NCI-H2227 treated with DMSO at 0.1 percent for 48 hours (cell line): Measurements from ENCODE around the gene PPP1R26.
"Not testable (repeated sequence)": the region's sequence is repeated elsewhere in the genome, so short reads cannot be mapped to it uniquely, and the experiment has no call there.

Source experiments
- DNase-seq: peaks from one replicate; lab custom pipeline; 2025; lab: John Stamatoyannopoulos, UW

PPP1R26 gene, protein sequence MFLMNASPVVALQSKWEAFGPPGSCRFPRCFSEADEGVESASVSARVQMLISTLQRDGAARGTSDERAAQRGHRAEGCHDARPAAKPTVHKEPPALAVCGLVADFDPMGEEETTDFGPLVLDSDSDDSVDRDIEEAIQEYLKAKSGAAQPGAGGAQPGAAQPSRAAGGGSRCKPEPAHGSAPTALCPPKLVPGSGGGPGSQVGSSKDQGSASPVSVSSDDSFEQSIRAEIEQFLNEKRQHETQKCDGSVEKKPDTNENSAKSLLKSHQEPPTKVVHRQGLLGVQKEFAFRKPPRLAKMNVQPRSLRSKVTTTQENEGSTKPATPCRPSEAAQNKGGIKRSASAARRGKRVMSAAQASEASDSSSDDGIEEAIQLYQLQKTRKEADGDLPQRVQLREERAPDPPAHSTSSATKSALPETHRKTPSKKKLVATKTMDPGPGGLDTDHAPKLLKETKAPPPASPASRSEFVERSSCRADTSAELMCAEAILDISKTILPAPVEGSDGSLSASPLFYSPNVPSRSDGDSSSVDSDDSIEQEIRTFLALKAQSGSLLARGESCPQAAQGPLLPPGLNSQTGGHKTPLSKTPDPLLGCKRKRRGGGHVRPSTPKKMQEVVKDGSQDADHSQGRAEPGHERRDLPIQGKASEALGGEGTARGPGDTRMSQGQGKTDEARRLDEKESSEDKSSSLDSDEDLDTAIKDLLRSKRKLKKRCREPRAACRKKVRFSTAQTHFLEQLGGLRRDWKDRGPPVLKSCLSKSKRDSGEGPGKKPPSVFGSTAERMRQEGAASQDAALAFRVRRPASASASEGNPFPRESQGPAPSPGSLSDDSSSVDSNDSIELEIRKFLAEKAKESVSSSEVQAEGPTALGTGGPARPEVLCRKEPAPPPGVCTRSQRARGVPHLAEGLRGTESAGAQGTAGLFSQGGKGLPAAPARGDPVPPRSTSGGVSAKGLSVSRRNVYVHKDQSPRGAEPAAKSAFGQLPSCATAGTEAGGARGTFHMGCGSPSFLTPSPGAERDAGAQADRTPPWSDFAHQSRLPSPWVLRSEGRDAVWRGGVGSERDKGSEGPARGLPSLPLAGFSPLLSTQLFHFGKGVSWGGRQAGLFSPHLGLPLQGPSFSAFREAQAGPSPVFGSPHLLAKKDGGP (N-terminal part only)

DNA sequence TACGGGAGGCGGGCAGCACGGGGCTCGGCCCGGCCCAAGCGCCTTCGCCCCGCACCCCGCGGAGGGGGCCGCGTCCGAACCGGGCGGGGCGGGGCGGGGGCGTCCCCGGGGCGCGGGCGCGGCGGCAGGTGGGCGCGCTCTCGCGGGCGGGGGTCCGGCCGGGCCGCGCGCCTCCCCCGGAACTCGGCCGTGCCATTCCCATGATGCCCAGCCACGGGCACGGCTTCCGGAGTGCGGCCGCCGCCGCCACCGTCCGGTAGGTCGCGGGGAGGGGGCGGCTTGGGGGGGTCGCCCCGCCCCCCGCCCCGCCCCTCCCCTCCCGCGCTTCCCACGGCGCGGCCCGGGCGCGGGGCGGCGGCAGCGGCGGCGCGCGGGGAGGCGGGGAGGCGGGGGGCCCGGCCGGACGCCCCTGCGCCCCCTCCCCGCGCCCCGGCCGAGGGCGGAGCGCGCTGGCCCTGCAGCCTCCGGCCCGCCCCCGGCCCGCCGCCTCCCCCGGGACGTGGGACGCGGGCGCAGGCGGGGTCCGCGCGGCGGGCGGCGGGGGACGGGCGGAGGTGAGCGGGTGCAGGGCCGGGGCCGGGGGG, at the start of gene PPP1R26:
TSS of gene PPP1R26 (plus strand) at position 314 of the 584 bp plus-strand sequence. CDS start 4,729 bp downstream, outside the sequence.
- DNase-seq = no peak

DNA sequence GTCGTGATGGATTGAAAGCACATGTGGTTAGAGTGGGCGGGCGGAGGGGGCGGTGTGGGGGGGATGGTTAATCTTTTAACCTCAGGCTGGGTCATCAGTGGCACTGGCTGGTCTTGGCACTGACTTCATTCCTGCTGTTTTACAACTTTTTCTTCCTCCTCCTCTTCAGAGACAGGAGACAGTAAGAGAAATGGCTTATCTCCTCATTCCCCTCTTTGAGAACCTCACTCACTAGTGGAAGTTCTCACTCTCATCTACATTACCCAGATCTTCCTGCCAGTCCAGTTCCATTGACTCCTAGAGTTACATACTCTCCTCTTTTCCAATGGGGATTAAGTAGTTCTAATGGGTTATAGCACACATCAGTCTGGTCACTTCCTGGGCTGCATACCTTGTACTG, 42.3 kb upstream of the PPP1R26 start:
- no peak for DNase-seq

DNA sequence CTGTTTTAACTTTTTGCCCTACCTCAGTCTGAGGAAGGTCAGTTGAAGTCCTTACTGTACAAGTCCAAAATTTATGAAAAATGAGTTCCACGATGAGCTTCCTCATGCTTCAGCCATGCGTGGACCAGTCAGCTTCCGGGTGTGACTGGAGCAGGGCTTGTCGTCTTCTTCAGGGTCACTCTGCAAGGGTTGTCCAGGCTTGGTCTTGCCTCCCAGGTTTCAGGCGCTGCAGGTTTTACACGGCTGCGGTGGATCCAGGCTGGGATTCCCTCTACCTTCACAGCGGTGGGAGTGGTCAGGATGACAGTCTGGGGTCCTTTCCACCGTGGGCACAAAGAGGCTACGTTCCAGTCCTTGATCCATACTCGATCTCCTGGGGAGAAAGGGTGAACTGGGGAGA, 41.9 kb upstream of the PPP1R26 start:
- DNase-seq = not testable (repeated sequence)

DNA sequence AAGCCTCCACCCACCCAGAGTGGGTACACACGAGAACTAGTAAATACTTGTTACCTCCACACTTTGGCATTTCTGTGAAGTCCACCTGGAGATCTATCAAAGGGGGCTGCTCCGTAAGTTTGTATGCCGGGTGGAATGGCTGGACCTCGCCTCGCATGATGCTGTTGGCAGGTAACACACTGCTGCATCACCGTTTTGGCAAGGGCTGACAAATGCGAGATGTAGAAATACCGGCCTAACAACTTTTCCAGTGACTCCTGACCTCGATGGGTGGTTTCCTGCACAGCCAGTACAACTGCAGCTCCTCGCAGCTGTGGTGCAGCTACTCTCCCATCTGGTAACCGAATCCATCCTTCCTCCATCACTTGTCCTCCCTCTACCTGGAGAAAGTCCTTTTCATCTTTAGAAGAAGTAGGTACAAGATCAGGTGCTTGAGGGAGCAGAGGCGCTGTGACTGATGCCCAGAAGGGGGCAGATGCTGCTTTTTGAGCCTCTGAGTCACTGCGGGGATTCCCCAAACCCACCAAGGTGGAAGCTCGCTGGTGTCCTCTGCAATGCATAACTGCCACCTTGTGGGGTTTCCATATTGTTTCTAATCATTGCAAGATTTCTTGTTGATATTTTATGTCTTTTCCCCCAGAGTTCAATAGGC, 40.9 kb upstream of the PPP1R26 start:
- DNase-seq = not testable (repeated sequence)

DNA sequence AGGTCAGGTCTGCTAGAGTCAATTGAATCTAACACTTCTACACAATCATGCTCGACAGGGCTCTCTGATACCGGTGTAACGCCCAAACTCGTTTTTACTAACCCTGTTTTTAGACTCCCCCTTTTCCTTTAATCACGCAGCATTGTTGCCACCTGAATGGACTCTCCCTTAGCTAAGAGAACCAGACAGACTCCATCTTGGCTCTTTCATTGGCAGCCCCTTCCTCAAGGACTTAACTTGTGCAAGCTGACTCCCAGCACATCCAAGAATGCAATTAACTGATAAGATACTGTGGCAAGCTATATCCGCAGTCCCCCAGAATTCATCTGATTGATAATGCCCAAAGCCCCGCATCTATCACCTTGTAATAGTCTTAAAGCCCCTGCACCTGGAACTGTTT, 40.1 kb upstream of the PPP1R26 start:
- not testable (repeated sequence) for DNase-seq

DNA sequence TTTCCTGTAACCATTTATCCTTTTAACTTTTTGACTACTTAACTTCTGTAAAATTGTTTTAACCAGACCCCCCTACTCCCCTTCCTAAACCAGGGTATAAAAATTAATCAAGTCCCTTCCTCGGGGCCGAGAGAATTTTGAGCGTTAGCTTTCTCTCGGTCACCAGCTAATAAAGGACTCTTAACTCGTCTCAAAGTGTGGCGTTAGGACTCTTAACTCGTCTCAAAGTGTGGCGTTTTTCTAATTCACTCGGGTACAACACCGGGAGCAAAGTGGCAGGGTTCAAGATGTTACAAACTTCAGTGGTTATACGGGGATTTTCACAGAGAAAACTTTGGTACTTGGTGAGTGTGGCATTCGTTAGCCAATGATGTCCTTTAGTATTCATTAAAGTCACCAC, 39.7 kb upstream of the PPP1R26 start:
- no peak for DNase-seq

DNA sequence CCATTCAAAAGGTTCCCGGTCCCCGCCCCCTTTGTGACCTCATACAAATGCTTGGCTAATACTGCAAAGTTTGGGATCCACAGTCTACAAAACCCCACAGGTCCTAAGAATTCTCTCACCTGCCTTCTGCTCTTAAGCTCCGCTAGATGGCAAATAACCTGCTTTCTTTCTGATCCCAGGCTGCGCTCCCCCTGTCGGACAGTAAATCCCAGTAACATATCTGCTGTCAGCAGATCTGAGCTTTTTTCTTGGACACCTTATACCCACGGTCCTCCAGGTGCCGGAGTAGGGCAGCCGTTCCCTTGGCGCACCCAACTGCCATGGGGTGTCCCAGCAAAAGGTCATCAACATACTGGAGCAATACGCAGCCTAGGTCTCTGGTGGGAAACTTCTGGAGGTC, 39.0 kb upstream of the PPP1R26 start:
- DNase-seq = no peak

DNA sequence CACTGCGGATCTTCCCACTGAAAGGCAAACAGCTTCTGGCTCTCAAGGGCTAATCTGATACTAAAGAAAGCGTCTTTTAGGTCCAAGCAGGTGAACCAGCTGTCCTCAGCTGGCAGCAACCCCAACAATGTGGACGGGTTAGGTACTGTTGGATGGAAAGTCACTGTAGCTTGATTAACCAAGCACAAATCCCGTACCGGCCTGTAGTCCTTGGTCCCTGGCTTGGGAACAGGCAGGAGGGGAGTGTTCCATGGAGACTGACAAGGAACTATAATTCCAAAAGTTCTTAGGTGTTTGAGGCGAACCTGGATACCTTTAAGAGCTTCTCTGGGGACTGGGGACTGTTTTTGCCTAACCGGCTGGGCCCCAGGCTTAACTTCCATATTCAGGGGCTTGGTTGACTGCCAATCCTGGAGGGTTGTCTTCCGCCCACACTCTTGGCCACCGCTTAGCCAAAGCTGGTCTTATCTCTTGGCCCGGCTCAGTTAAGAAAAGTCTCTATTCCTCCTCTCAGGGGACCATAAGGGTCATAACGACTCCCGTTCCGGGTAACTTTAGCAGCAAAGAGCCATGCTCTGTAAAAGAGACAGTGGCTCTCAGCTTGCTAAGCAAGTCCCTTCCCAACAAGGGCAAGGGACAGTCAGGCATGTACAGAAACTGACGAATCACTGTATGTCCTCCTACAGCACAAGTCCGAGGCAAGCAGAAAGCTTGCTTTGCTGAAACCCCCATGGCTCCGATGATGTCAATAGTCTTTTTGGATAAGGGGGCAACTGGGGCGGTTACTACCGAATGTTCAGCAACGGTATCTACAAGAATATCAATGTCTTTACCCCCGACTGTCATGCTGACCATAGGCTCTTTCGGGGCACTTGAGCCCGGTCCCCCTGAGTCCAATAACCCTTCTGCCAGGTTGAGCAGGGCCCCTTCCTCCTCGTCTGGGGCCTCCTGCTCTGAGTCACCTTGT, 38.2 kb upstream of the PPP1R26 start:
- not testable (repeated sequence) for DNase-seq

DNA sequence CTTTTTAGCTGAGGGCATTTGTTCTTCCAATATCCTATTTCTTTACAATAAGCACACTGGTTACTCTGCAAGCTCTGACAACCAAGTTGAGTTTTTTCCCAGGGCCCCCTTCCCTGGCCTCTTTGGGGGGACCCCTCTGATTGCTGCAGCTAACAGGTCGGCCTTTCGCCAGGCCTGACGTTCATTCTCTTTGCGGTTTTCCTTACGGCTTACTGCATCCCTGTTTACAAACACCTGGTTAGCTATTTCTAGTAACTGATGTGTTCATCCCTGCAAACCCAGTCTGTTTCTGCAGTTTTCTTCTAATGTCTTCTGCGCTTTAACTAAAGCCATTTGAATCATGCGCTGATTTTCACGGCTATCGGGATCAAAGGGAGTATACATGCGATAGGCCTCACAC, 37.5 kb upstream of the PPP1R26 start:
- DNase-seq = no peak

DNA sequence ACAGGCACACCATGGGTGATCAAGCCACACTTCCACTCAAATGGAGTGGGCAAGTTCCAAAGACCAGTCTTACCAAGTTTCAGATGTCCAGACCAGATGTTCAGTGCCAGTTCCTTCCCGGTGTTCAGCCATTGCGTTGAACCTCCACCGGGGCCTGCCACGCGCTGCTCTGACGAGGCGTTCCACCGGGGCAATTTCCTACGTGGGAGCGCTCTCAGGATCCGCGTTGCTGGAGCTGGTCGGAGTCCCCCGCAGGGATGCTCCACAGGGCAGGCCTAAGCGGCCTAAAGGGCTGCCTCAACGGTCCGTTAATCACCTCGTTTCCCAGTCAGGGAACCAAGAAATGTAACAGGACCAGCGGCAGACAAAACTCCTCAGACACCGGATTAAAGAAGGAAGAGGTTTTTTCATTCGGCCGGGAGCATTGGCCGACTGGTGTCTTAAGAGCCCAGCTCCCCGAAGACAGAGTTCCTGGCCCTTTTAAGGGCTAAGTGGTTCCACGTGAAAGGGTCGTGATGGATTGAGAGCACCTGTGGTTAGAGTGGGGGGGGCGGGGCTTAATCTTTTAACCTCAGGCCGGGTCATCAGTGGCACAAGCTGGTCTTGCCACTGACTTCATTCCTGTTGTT, 35.7 kb upstream of the PPP1R26 start:
- no peak for DNase-seq

DNA sequence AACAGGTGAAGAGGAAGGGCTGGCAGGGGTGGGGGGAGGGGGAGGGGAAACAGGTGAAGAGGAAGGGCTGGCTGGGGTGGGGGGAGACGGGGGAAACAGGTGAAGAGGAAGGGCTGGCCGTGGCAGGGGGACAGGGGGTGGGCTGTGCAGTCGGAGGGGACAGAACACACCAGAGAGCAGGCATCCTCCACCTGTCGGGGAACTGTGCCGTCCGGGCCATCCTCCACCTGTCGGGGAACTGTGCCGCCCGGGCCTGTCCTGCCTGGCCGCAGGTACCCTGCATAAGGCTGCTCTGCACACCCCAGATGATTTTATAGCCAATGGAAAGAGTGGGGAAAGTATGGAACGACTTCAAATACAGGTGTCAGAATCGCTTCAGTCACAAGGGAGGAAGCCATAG, 32.5 kb upstream of the PPP1R26 start:
- no peak for DNase-seq

DNA sequence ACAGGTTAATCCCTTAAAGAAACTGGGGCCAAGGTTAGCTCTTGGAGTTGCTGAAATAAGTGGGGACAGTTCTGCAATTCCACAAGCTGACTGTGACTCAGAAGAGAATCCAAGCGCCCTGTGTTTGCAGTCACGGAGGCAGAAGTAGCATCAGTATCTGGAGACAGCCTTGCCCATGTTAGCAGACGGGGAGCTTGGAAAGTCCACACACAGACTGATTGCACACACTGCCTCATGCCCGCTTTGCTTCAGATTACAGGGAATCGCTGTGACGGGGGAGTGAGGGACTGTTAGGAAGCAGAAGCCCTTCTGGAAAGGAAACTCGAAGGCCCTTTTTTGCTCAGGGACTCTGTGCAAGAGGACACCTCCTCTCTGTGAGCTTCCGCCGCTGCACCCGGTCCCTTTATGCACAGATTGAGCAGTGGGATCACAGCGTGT, 30.9 kb upstream of the PPP1R26 start:
- DNase-seq = peak; percentile 5

DNA sequence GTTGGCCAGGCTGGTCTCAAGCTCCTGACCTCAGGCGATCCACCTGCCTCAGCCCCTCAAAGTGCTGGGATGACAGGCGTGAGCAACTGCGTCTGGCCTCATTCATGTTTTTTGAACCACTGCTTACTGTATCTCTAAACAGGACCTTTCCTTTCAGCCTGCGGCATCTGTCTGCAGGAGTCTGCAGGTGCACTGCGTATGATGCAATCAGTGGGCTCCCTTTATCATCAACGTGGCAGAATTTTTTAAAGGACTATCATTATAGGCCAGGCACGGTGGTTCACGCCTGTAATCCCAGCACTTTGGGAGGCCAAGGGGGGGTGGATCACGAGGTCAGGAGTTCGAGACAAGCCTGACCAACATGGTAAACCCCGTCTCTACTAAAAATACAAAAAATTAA, 30.1 kb upstream of the PPP1R26 start:
- not testable (repeated sequence) for DNase-seq

DNA sequence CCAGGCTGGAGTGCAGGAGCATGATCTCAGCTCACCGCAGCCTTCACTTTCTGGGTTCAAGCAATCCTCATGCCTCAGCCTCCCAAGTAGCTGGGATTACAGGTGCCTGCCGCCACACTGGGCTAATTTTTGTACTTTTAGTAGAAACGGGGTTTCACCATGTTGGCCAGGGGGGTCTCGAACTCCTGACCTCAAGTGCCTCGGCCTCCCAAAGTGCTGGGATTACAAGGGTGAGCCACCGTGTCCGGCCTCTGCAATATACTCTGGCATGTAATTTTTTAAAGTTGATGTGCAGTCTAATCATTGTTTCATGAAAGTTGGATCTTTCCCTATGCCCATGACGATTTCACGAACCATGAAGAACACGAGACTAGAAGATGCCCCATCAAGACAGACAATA, 28.6 kb upstream of the PPP1R26 start:
- no peak for DNase-seq

DNA sequence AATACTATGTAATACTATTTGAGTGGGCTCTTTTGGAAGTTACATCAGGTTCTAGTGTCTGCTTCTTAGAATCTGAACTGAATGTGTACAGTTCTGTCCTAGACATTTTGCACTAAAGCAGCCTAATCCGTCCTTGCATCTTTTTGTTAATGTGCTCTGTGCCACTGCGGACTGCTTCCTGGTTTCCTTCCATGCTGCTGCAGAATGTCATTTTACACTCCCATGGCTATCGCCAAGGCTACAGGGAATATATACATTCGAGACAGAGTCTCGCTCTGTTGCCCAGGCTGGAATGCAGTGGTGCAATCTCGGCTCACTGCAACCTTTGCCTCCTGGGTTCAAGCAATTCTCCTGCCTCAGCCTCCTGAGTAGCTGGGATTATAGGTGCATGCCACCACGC, 27.7 kb upstream of the PPP1R26 start:
- DNase-seq = not testable (repeated sequence)

DNA sequence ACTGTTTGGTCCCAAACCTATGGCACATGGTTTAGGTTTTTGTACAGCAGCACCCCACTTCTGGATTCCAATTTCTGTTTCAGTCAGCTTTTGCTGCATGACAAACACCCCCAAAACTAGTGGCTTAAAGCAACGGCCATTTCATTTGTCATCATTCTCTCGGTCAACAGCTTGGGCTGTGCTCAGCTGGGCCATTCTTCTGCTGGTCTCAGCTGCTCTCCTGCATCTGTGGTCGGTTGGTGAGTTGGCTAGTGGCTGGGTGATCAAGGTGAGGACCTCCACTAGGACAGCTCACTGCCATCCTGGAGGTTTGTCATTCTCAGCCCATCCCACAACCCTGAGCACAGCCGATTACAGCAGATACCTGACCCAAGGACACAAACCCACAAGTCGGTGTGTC, 24.8 kb upstream of the PPP1R26 start:
- no peak for DNase-seq

DNA sequence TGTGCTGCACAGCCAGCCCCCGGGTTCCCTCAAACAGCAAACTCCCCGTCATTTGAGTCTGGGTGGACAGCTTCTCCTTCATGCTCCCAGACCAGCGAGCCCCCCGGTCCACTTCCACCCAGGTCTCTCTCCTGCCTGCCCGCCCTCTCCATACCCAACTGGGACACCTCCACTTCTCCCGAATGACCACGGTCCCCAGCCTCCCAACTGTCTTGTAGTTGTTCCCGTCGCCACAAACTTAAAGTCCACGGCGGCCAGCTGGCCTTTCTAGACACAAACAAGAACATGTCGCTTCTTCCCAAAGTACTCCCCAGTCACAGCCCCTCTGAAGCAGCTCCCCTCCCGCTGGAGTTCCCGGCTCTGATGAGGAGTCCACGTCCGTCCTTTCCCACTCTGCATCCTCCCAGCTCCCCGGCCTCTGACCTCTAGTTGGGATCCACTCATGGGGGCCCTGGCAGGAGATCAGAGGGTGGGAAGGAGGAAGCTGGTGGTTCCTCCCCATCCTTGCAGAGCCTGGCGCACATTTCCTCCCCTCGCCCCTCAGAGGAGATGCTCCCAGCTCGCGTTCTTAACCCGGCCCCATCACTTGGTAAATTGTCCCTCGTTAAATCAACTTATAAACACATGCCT, 24.1 kb upstream of the PPP1R26 start:
- DNase-seq = no peak

DNA sequence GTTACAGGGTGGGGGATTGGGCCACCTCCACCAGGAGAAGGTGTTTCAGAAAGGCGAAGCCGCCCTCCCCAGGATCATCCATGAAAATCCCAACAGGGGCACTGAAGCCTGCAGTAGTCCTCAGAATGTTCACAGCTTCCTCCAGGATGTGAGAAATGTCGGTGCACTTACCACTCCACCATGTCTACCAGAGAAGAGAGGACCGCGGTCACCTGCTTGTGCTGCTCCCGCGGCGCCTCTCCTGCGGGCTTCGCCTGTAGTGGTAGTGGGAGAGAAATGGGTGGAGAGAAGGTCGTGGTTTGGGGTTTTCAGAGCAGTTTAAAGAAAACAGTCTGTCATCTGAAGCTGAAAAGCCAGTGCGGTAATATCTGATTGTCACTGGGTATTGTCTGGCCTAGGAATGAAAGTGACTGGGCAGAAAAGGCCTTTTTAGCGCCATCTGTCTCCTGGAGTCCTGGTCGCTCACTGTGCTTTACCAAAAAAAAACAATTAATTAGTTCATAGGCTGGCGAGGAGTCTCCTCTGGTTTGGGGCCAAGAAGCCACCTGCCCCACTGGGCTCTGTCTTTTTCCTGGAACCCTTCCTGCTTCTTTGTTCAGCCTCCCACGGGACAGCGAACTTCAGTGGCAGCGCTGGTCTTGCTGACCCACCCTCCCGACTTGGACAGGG, 23.0 kb upstream of the PPP1R26 start:
- no peak for DNase-seq

DNA sequence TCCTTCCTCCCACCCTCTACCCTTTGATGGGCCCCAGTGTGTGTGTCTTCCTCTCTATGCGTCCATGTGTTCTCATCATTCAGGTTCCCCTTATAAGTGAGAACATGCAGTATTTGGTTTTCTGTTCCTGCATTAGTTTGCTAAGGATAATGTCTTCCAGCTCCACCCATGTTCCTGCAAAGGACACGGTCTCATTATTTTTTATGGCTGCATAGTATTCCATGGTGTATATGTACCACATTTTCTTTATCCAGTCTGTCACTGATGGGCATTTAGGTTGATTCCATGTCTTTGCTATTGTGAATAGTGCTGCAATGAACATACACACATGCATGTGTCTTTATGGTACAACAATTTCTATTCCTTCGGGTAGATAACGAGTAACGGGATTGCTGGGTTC, 21.1 kb upstream of the PPP1R26 start:
- DNase-seq = not testable (repeated sequence)
